ENCODE results near the gene ZNF618. TPM values are rescaled to one million over a fixed set of nuclear protein-coding genes. Genes with fewer than 3 reads are reported as not detected.

ZNF618 gene
- total RNA-seq, 2 experiments from 2014 or later: not detected

- H2AFZ ChIP-seq (ENCODE audit: low read length): no peak overlapping the region
- no peak overlapping the region for H3K27ac ChIP-seq (ENCODE audit: low read depth, low read length, poor library complexity, severe bottlenecking)
- H3K36me3 ChIP-seq (ENCODE audit: insufficient read depth, low read length): no peaks in the 10 kb centered on the region
- H3K9me2 ChIP-seq (ENCODE audit: insufficient read depth, low read length): no peaks in the 10 kb centered on the region
- TF ChIP-seq CTCF (conservative IDR thresholded peaks at IDR 0.05; ENCODE audit: low read length) (no peak), EZH2phosphoT487 (IDR thresholded peaks at IDR 0.05; ENCODE audit: borderline replicate concordance, low read depth, low read length) (no peak)
- no peaks in the 10 kb centered on the region for H3K9me3 ChIP-seq (ENCODE audit: low read length)
- intact Hi-C loops (cut with micrococcal nuclease; ENCODE audit: unreplicated experiment): no loop called here
- no peaks in the 10 kb centered on the region for H4K20me1 ChIP-seq (ENCODE audit: insufficient read depth, low read length)
- ChIA-PET POLR2A (no interaction called here), CTCF (ENCODE audit: unreplicated experiment) (no interaction called here)
- H3K4me3 ChIP-seq (ENCODE audit: low read depth, low read length, poor library complexity, severe bottlenecking): no peak overlapping the region
- no peak for DNase-seq (ENCODE audit: low spot score)
- no peak overlapping the region for H3K4me2 ChIP-seq (ENCODE audit: low read length)
- BruUV-seq (replicated peaks): no TSS peak
- no peaks in the 10 kb centered on the region for H3K4me1 ChIP-seq (ENCODE audit: insufficient read depth, low read length, poor library complexity, severe bottlenecking)
- H3K79me2 ChIP-seq (ENCODE audit: insufficient read depth, low read depth, low read length): no peaks in the 10 kb centered on the region
Observed at GRCh38 chr9:113949571-113950078, 73.5 kb downstream of the ZNF618 start.

- CTCF ChIA-PET (ENCODE audit: unreplicated experiment): no interaction called here
- Histone ChIP-seq H4K20me1 (ENCODE audit: insufficient read depth, low read length) (no peaks in the 10 kb centered on the region), H3K4me2 (ENCODE audit: low read length) (no peak overlapping the region), H3K36me3 (ENCODE audit: insufficient read depth, low read length) (no peaks in the 10 kb centered on the region), H3K79me2 (ENCODE audit: insufficient read depth, low read depth, low read length) (no peaks in the 10 kb centered on the region), H3K27ac (ENCODE audit: low read depth, low read length, poor library complexity, severe bottlenecking) (no peak overlapping the region), H2AFZ (ENCODE audit: low read length) (no peak overlapping the region), H3K9me3 (ENCODE audit: low read length) (no peaks in the 10 kb centered on the region), H3K4me3 (ENCODE audit: low read depth, low read length, poor library complexity, severe bottlenecking) (no peak overlapping the region), H3K9me2 (ENCODE audit: insufficient read depth, low read length) (no peaks in the 10 kb centered on the region), H3K4me1 (ENCODE audit: insufficient read depth, low read length, poor library complexity, severe bottlenecking) (no peaks in the 10 kb centered on the region)
- intact Hi-C loops (cut with micrococcal nuclease; ENCODE audit: unreplicated experiment): no loop called here
- TF ChIP-seq CTCF (conservative IDR thresholded peaks at IDR 0.05; ENCODE audit: low read length): no peak
- POLR2A ChIA-PET: no interaction called here
- BruUV-seq (replicated peaks): no TSS peak
- no peak for DNase-seq (ENCODE audit: low spot score)
Observed at GRCh38 chr9:113950195-113951031, 74.3 kb downstream of the ZNF618 start.

GRCh38 chr9:113951032-113951372 lies 74.9 kb downstream of the ZNF618 start:
- Histone ChIP-seq H4K20me1 (ENCODE audit: insufficient read depth, low read length) (no peaks in the 10 kb centered on the region), H3K9me3 (ENCODE audit: low read length) (no peaks in the 10 kb centered on the region), H3K9me2 (ENCODE audit: insufficient read depth, low read length) (no peaks in the 10 kb centered on the region), H3K4me2 (ENCODE audit: low read length) (no peak overlapping the region), H3K4me1 (ENCODE audit: insufficient read depth, low read length, poor library complexity, severe bottlenecking) (no peaks in the 10 kb centered on the region), H3K79me2 (ENCODE audit: insufficient read depth, low read depth, low read length) (no peaks in the 10 kb centered on the region), H3K4me3 (ENCODE audit: low read depth, low read length, poor library complexity, severe bottlenecking) (no peak overlapping the region), H3K36me3 (ENCODE audit: insufficient read depth, low read length) (no peaks in the 10 kb centered on the region), H2AFZ (ENCODE audit: low read length) (no peak overlapping the region), H3K27ac (ENCODE audit: low read depth, low read length, poor library complexity, severe bottlenecking) (no peak overlapping the region)
- ChIA-PET CTCF (ENCODE audit: unreplicated experiment) (no interaction called here), POLR2A (no interaction called here)
- intact Hi-C loops (cut with micrococcal nuclease; ENCODE audit: unreplicated experiment): no loop called here
- BruUV-seq (replicated peaks): no TSS peak
- TF ChIP-seq EZH2phosphoT487 (IDR thresholded peaks at IDR 0.05; ENCODE audit: borderline replicate concordance, low read depth, low read length) (no peak), CTCF (conservative IDR thresholded peaks at IDR 0.05; ENCODE audit: low read length) (no peak)
- DNase-seq (ENCODE audit: low spot score): no peak
